Stimulated activated CD4-positive, alpha-beta T cell treated with anti-CD3 and anti-CD28 coated beads, Interleukin-2, amount 100 ng/mL, for 4 hours (primary cell): ENCODE results near the gene DDX59.

Experiments used
- DNase-seq: peaks from one replicate; pipeline ENCODE4 v3.0.0-alpha.2; 2020; ENCODE audit warnings: low read depth

DDX59 gene

GRCh38 chr1:200629876-200630514 is 39.7 kb downstream of the DDX59 start:
- no peak for DNase-seq

GRCh38 chr1:200628223-200628881 is 41.4 kb downstream of the DDX59 start:
- peak; percentile 22 for DNase-seq

- no peak for DNase-seq
Measured at GRCh38 chr1:200627575-200628222, 42.0 kb downstream of the DDX59 start.

GRCh38 chr1:200626853-200627534 is 42.7 kb downstream of the DDX59 start:
- DNase-seq: no peak

- no peak for DNase-seq
Measured at GRCh38 chr1:200625381-200625824, 44.3 kb downstream of the DDX59 start.

GRCh38 chr1:200624679-200625335 is 44.9 kb downstream of the DDX59 start:
- no peak for DNase-seq

- DNase-seq: peak; percentile 84
Measured at GRCh38 chr1:200620273-200621131, 49.2 kb downstream of the DDX59 start, which contains the start of gene KIF14. TSS of gene KIF14 (minus strand) at chr1:200620751. CDS start at chr1:200618723, 2,028 bp downstream.

GRCh38 chr1:200619894-200620272 is 49.8 kb downstream of the DDX59 start:
- no peak for DNase-seq

- DNase-seq: no peak
Measured at GRCh38 chr1:200610846-200611245, 58.9 kb downstream of the DDX59 start.

- no peak for DNase-seq
Measured at GRCh38 chr1:200602632-200603031, 67.1 kb downstream of the DDX59 start.
